Neutrophil (primary cell): Measurements from ENCODE around the gene LARGE1.

Experiments used
- H3K27ac ChIP-seq: fragments of 200-600 bp; sonication (generic); 2 replicates; pipeline ENCODE4 v1.5.1; 2016; ENCODE audit warnings: mild to moderate bottlenecking, moderate library complexity
- H3K27me3 ChIP-seq: fragments of 200-600 bp; sonication (generic); 2 replicates; pipeline ENCODE4 v1.6.0; 2016; ENCODE audit warnings: mild to moderate bottlenecking
- H3K36me3 ChIP-seq: fragments of 200-600 bp; sonication (generic); 2 replicates; pipeline ENCODE4 v1.5.1; 2017
- H3K4me1 ChIP-seq, 2 experiments: fragments of 200-600 bp in 1 of 2; sonication (generic) in 1 of 2; 1 replicate in 1 of 2; 2 replicates in 1 of 2; pipeline versions ENCODE4 v1.5.1 to v1.6.1; 2013 to 2016; ENCODE audit warnings: low read depth in 1 of 2, low read length in 1 of 2, mild to moderate bottlenecking in 1 of 2, moderate library complexity in 1 of 2; ENCODE audit not compliant: control insufficient read depth in 1 of 2, insufficient read depth in 1 of 2
- H3K4me3 ChIP-seq, 2 experiments: fragments of 200-600 bp in 1 of 2; sonication (generic) in 1 of 2; 1 replicate in 1 of 2; 2 replicates in 1 of 2; pipeline ENCODE4 v1.5.1; 2013 to 2016; ENCODE audit warnings: low read depth in 1 of 2, low read length in 1 of 2, mild to moderate bottlenecking in 1 of 2, moderate library complexity in 1 of 2
- H3K9me3 ChIP-seq: fragments of 200-600 bp; sonication (generic); 2 replicates; pipeline ENCODE4 v1.5.1; 2016
- TF ChIP-seq, protein P1 (sequence below): fragments of 200-600 bp; sonication (generic); IDR thresholded peaks from 2 replicates; pipeline ENCODE4 v1.5.1; 2016; ENCODE audit warnings: antibody characterized with exemption

Gene LARGE1

DNA sequence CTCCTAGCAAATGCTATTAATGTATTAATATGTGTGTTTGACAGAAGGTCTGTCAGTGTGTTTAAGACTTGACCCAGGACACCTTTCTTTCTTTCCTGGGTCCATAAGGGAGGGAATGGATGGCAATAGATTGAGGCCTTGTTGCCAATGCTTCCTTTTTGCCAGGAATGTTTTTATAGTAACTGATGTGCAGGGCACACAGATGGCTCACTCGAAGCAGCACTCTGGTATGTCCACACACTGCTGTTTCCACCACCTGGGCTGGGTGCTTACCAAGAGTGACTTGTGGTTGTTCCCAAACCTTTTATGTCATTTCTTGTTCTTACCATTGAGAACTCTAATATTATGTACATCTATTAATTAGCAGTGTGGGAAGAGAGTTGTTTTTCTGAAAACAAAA, 465.2 kb downstream of the LARGE1 start:
- Histone ChIP-seq H3K4me3 (no peak overlapping the region), H3K4me1 (no peaks in the 10 kb centered on the region), H3K27ac (no peak overlapping the region), H3K36me3 (no peaks in the 10 kb centered on the region), H3K27me3 (no peaks in the 10 kb centered on the region), H3K9me3 (no peaks in the 10 kb centered on the region)
- TF ChIP-seq, protein P1, sequence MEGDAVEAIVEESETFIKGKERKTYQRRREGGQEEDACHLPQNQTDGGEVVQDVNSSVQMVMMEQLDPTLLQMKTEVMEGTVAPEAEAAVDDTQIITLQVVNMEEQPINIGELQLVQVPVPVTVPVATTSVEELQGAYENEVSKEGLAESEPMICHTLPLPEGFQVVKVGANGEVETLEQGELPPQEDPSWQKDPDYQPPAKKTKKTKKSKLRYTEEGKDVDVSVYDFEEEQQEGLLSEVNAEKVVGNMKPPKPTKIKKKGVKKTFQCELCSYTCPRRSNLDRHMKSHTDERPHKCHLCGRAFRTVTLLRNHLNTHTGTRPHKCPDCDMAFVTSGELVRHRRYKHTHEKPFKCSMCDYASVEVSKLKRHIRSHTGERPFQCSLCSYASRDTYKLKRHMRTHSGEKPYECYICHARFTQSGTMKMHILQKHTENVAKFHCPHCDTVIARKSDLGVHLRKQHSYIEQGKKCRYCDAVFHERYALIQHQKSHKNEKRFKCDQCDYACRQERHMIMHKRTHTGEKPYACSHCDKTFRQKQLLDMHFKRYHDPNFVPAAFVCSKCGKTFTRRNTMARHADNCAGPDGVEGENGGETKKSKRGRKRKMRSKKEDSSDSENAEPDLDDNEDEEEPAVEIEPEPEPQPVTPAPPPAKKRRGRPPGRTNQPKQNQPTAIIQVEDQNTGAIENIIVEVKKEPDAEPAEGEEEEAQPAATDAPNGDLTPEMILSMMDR: no peak

DNA sequence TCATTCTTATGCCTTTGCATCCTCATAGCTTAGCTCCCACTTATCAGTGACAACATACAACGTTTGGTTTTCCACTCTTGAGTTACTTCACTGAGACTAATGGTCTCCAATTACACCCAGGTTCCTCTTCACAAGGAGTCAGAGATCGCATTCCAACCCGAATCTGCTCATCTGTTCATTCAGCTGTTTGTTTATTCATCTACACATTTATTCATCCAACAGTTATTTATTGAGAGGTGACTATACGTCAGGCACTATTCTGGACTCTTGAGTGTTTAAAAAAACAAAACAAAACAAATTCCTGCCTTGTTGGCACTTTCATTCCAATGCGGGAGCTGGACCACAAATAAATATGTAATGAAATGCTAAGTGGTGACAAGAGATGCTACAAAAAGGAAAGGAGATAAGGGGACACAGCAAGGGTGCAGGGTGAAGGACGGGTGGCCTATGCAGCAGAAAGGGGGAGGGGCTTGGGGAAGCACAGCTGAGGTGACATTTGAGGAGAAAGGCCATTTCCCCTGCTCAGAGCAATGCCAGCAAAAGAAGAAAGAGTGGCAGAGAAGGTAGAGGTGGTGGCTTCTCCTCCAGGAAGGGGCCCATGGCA, 468.3 kb downstream of the LARGE1 start:
- TF ChIP-seq, protein P1: no peak

DNA sequence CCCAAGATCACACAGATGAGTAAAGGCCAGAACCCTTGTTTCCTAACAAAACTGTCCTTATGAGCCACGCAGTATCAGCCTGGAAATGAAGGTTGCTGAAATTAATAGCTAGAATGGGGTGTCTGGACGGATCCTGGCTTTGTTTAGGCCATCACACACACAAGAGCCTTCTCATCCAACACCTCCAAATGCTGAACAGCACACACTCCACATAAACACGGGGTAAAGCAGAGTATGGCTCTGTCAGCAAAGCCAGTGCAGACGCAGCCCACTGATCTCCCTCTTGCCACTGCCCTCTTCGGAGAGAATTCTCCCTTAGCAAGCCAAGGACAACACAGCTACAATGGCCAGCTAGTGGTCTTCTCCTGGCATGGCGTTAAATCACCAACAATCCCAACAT, 469.5 kb downstream of the LARGE1 start:
- Histone ChIP-seq H3K9me3 (no peaks in the 10 kb centered on the region), H3K27me3 (no peaks in the 10 kb centered on the region), H3K4me3 (no peak overlapping the region), H3K27ac (no peak overlapping the region), H3K4me1 (no peaks in the 10 kb centered on the region), H3K36me3 (no peaks in the 10 kb centered on the region)
- TF ChIP-seq, protein P1: no peak

More for the DNA sequence above, 468.3 kb downstream of the LARGE1 start:
- no peaks in the 10 kb centered on the region for H3K4me1 ChIP-seq
- no peaks in the 10 kb centered on the region for H3K36me3 ChIP-seq
- no peaks in the 10 kb centered on the region for H3K9me3 ChIP-seq
- H3K4me3 ChIP-seq: no peak overlapping the region
- H3K27ac ChIP-seq: no peak overlapping the region
- no peaks in the 10 kb centered on the region for H3K27me3 ChIP-seq

DNA sequence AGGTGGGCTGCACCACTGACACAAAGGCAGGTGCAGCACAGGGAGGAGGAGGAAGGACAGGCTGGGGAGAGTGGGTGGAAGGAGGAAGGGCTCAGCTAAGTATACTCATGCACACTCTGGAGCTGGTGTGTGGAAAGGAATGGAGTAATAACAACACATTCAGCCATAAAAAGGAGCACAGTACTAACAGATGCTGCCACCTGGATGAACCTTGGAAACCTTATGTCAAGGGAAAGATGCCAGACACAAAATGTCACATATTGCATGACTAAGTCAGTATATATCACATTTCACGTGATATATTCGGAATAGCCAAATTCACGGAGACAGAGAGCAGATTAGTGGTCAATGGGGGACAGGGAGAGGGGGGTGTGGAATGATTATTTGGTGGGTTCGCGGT, 472.5 kb downstream of the LARGE1 start:
- H3K27me3 ChIP-seq: no peaks in the 10 kb centered on the region
- no peaks in the 10 kb centered on the region for H3K36me3 ChIP-seq
- H3K4me3 ChIP-seq: no peak overlapping the region
- H3K4me1 ChIP-seq: no peaks in the 10 kb centered on the region
- H3K9me3 ChIP-seq: no peaks in the 10 kb centered on the region
- TF ChIP-seq, protein P1: no peak
- no peak overlapping the region for H3K27ac ChIP-seq

DNA sequence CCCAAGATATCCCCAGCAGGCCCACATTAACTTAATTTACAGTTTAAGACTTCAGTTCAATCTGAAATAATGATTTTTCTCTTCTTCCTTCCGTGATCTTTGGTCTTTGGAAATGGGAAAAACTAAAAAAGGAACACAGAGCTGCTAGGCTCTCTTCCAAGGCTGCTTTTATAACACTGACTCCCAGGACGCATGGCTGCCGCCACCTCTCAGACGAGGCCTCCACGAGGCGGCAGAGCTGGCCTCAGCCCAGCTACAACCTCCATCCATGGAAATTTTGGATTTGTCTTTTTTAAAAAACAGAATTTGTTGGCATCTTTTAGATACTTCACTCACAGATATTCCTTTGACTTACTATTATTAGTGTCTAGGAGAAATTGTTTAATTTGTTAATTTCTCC, 476.6 kb downstream of the LARGE1 start:
- Histone ChIP-seq H3K27ac (no peak overlapping the region), H3K9me3 (no peaks in the 10 kb centered on the region), H3K36me3 (no peaks in the 10 kb centered on the region), H3K4me3 (no peak overlapping the region), H3K4me1 (no peaks in the 10 kb centered on the region), H3K27me3 (no peaks in the 10 kb centered on the region)
- TF ChIP-seq, protein P1: no peak
